HG02642 (cell line): Measurements from ENCODE around the gene CDC16.
"Not testable (repeated sequence)": the region's sequence is repeated elsewhere in the genome, so short reads cannot be mapped to it uniquely, and the experiment has no call there.

Source experiments
- ATAC-seq: cut with Tn5 transposase; IDR thresholded peaks from one replicate; pipeline ENCODE4 v1.9.1; 2021; ENCODE audit warnings: mild to moderate bottlenecking; ENCODE audit not compliant: unreplicated experiment, poor library complexity

CDC16 gene

DNA sequence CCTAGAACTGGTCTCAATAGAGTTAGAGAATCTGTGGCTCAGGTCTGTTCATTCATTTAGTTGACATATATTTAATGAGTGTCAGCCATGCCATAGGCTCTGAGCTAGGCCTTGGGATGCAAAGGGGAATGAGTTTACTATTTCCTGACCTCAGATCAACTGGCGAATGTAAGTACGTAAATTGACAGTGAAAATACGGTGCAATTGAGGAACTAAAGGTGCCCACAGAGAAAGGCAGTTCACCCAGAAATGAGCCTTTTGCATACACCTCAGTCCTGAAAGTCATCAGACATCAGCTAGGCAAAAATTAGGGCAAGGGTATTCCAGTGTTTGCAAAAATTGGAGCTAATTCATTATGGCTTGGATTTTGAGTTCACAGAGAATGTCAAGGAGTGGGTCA, 26.1 kb downstream of the CDC16 start:
- ATAC-seq: no peak

DNA sequence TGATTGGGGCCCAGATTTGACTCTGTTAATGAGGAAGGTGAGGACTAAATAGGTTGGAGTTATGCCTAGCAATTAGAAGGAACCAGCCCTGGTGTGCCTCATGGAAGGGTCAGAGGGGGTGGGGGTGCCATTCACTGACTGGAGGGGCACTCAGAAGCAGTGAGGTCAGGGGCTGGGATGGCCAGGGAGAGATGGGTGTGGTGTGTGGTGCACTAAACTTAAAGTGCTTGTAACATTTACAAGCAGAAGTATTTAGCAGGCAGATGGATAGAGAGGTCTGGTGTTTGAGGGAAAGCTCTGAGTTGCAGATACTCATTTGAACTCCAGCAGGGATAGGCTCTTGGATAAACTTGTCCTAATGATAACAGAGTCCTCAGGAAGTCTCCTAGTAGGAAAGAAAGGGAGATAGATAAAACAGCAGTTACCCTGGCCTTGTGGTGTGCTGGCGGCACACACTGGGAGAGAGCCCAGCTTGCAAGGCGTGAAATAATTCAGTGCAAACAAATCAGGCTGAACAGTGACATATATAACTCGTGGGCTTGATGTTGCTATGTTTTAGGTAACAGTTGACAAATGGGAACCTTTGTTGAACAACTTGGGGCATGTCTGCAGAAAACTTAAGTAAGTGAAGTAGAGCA, 26.8 kb downstream of the CDC16 start:
- ATAC-seq: no peak

DNA sequence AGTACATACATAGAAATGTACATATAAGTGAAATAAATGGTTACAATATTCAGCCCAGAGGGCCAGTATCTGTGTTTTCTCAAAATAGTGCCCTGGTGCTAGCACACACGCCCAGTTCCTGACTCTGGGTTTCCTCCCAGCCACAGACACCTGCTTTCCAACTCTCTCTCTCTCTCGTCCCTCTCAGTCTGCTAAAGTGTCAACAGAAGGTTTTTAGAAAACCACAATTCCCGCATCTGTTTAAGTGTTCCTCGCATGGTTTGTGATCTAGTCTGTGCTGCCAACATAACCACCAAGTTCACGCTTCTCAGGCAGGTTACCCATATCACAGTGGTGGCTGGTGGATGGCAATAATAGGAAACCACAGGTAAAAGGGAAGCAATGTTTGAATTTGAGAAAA, 28.9 kb downstream of the CDC16 start:
- ATAC-seq: no peak

DNA sequence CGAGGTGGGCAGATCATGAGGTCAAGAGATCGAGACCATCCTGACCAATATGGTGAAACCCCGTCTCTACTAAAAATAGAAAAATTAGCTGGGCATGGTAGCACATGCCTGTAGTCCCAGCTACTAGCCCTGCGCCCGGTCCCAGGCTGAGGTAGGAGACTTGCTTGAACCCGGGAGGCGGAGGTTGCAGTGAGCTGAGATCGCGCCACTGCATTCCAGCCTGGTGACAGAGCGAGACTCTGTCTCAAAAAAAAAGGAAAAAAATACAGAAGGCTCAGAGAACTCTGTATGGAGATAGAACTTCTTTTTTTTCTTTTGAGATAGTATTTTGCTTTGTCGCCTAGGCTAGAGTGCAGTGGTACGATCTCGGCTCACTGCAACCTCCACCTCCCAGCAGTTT, 29.6 kb downstream of the CDC16 start:
- ATAC-seq: not testable (repeated sequence)

DNA sequence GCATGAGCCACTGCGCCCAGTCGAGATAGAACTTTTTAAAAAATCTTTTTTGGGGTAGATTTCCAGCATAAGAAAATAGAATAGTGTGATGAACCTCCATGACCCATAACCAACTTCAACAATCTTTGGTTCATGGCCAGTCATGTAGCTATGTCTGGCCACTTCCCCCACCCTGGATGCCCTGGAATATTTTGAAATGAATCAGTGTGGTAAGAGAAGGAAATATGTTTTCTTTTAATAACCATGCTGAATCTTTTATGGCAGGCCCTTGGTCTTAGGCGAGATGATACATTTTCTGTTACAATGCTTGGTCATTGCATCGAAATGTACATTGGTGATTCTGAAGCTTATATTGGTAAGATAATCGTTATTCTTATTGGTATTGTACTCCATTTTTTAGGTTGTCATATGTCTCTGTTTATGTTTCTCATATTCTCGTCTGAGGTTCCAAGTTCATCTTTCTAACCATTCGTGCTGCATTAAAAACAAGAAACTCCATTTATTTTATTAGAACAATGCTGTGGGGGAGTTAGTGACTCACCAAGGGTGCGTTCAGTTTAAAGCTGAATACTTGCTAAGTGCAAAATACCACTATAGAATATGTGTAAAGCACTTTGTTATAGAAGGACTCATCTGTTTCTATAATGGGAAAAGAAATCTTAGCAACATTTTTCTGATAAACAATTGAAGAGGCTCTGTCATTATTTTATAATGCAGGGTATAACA, 30.4 kb downstream of the CDC16 start:
- no peak for ATAC-seq

DNA sequence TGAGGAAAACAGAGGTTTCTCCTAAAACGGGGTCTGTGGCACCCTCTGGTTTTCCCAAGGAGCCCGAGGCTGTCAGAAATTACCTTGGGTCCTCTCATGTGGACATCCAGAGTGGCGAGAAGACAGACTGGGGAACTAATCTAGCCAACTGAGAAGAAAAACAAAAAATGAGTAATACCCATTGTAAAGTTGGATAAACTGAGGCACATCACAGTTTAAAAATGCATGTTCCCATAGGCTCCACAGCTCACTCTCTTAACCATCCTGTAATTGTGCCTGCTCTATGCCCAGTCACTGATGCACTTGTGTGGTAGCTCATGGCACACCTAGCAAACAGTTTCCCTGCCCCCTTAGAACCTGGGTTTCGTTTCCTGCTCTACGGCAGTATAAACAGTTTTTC, 31.5 kb downstream of the CDC16 start:
- ATAC-seq: no peak

DNA sequence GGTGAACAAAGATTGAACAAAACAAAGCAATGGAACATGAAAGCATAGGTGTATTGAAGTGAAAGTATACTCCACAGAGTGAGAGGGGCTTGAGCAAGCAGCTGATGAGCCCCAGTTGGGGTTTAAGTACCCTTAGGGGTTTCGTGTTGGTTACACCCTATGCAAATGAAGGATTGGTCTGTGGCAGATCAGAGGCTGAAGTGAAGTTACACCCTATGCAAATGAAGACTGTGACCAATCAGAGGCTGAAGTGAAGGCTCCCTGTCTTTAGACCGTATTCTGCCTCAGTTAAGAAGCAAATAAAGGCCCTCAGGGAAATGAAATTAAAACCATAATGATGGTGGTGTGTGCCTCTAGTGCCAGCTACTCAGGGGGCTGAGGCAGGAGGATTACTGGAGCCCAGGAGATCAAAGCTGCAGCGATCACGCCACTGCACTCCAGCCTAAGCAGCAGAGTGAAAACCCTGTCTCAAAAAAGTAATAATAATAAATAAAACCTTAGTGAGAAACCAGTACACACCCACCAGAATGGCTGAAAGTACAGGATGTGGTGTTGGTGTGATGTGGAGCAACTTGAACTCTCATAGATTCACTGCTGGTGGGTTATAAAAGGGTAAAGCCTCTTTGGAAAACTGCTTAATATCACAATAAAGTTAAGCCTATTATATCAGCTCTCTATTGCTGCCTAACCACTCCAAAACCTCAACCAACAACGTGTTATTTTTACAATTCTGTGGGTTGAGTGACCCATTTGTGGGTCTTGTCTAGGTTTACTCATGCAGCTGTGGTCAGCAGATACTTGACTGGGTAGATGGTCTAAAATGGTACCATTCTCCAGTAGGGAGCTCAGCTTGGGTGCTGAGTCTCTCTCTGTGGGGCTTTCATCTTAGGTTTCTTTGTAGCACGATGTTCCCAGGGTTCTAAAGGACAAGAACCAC, 33.9 kb downstream of the CDC16 start:
- no peak for ATAC-seq

DNA sequence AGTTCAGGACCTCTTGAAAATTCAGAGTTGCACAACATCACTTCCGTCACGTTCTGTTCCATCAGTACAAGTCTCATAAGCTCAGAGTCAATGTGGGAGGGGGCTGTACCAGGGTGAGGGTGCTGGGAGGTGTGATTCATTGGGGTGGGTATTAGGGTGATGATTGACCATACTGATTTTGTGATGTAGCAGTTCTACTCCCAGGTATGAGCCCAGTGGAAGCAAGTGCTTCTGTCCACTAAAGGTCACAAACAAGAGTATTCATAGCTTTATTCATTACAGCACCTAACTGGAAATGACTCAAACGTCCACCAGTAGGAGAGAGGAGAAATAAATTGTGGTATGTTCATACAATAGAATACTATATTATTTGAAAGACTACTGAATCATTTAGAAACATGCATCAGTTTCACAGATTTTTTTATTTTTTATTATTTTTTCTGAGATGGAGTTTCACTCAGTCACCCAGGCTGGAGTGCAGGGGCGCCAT, 34.6 kb downstream of the CDC16 start:
- ATAC-seq: no peak

DNA sequence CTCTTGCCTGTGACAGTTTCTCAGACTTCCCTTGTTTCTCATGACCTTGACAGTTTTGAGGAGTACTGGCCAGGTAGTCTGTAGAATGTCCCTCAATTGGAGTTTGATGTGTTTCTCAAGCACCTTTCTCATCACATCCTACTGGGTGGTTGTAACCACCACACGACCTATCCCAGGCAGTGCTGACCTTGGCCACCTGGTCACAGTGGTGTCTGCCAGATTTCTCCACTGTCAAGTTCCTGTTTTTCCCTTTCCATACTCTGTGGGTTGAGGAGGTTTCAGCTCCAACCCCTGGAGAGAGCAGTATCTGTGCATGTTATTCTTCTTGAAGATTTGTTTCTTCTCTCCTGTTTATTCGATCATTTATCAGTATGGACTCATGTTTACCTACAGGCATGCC, 38.3 kb downstream of the CDC16 start:
- no peak for ATAC-seq

DNA sequence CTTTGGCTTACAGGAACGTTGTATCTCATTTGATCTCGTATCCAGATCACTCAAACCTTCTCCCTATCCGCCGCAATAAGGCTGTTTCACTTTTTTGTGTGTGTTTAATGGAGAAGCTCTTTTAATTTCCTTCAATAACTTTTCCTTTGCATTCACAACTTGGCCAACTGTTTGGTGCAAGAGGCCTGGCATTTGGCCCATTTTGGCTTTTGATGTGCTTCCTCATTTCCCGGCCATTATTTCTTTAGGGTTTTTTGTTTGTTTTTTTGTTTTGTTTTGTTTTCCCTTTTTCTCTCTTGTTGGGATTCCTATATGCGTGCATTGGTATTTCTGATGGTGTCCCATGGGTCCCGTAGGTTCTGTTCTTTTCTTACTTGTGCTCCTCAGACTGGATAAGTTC, 40.6 kb downstream of the CDC16 start:
- no peak for ATAC-seq

DNA sequence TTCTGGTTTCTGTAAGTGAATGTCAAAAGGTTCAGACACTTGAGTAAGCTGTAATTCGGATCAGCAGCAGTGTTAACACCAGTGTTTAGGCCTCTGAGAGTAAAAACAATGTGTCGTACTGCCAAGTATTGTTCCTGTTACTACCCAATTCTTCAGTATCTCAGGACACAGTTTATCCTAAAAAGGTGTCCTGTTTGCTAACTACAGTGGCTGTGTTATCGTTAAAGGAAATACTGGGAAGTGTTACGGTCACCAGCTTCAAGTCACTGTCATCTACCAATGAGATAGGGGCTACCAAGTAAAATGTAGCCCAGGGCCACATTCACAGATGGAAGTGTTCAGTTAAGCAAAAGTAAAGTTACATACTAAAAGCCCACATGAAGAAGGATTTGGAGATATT, 44.4 kb downstream of the CDC16 start:
- no peak for ATAC-seq

DNA sequence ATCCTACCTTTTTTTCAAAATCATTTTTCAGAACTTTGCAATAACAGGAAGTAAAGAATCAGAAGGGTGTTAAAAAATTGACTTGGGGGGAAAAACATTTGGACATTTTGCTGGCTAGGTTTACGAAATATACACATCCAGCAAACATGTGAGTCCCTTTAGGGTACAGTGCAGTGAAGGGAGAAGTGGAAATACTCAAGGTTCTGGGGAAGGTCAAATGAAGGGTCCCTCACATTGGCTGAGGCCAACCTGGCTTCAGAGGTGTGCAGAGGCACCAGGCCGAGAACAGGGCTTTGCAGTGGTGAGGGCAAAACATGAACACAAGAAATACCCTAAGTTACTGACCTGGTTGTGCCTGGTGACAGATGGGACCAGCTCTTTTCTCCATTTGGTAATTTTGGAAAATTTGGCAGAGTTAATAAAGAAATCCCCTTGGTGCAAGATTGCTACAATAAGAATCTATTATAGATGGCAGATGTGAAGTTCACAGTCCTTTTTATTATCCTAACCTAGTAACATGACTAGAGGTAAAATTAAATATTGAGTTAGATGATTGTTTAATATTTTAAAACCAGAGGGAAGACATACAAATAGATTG, 45.2 kb downstream of the CDC16 start:
- ATAC-seq: no peak

DNA sequence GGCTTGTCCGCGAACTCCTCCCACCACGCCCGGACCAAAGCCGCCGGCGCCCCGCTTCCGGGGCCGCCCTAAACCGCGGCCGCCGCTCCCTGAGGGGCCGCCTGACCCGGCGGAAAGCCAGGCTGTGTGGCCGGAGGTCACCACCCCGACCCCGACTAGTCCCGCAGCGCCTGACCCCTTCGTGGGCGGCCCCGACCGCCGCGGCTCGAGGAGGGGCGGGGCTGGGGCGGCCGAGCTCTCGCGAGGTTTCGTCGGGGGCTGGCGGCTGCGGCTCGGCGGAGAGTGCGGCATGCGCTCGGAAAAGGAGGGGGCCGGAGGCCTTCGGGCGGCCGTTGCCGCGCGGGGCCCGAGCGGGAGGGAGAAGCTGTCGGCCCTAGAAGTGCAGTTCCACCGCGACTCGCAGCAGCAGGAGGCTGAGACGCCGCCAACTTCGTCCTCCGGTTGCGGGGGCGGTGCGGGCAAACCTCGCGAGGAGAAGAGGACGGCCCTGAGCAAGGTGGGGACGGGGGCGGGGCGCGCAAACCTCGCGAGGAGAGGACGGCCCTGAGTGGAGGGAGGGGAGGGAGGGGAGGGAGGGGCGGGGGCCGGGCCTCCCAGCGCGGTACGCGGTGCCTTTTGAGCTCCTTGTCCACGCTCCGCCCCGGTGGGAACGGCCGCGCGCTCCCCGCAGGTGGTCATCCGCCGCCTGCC, 46.8 kb downstream of the CDC16 start, which contains the start of gene UPF3A:
Gene UPF3A (plus strand): TSS at position 251 of the 690 bp plus-strand sequence. CDS start 39 bp downstream, at position 290.
- ATAC-seq: peak; percentile 75

DNA sequence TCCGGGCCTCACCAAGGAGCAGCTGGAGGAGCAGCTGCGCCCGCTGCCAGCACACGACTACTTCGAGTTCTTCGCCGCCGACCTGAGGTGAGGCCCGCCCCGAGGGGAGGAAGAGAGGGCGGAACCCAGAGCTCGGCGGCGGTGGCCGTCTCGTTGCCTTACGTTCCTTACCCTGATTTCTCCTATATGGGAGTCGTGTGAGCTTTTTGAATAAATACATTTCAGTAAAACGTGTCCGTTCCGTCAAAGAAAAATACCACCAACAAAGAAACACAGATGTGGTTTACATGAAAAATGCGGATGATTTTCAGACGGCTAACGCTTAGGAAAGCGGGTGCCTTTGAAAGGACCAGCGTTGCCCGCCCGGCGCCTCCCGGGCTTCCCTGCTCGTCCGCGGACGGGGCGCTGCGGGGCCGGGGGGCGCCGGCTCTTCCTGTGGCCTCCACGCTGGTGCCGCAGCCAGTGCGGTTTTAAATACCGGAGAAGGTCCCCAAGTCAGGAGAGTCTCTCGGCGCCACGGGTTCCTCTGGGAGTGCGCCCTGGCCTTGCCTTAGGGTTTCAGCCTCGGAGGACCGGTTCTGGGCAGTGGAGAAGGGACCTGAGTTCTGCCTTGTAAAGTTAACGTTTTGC, 47.5 kb downstream of the CDC16 start:
- ATAC-seq: peak; percentile 59

DNA sequence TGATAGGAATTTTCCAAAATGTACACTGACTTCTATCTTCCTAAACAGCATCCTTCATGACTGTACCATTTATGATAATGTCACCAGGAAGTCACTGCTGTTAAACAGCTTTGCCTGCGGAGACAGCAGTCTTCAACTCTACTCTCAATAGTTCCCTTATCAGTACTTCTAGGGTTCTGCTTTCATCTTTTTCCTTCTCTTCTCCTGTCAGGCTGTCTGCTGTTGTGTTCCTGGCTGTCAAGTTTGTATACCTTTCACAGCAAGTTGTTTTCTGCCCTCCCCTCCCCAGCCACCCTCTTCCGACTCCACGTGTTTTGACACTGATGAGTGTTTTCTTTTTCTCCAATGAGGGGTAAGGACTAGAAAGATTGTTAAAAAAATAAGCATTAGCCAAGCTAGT, 48.9 kb downstream of the CDC16 start:
- ATAC-seq: no peak

DNA sequence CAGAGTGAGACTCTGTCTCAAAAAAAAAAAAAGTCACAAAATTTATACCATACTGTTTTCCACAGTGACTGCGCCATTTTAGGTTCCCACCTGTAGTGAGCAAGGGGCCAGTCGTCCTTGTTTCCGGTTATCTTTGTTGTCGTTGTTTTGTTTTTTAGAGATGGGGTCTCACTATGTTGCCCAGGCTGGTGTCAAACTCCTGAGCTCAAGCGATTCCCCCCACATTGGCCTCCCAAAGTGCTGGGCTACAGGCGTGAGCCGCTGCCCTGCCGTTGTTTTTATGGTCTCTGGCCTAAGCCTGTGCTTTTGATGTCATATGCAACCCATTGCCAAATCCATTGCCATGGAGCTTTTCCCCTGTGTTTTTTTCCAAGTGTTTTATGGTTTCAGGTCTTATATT, 50.0 kb downstream of the CDC16 start:
- ATAC-seq: no peak

DNA sequence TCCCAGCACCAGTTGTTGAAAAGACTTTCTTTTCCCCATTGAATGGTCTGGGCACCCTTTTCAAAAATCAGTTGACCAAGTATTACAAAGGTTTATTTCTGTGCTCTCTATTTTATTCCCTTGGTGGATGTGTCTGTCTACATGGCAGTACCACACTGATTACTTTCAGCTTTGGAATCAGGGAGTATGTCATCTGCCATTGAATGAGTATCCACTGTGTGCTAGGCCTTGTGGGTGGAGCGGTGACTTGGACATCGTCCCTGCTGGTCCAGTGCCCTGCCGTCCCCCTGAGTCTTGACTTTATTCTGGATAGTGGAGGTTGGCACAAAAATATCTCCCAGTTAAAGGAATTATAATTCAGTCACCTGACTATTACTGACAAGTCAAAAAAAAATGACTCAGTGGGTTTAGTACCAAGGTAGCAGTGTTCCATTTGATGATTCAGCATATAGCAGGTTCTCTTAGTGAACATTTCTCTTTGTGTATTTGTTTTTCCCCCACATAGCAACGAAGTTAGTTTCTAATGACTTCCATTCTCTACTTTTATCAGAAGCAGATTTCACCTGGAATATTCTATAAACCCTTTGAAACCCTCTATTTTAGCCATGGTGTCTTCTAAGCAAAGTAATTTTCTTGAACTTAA, 50.6 kb downstream of the CDC16 start:
- ATAC-seq: no peak

DNA sequence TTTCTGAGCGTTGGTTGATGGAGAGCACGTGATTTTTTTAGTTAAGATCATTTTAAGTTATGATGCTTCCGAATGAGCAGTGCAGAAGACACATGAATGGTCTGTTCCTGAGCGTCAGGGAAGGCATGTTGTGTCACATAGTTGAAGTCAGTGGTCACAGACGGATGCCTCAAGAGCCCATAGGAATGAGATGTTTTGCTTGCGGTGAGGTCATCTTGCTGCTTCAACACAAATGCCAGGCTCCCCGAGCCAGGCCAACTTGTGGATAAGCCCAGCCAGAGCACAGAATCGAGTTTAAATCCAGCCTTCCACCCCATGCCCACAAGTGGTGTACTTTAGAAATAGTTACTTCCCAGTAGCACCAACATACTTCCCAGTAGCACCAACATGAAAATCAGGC, 52.1 kb downstream of the CDC16 start:
- ATAC-seq: no peak

DNA sequence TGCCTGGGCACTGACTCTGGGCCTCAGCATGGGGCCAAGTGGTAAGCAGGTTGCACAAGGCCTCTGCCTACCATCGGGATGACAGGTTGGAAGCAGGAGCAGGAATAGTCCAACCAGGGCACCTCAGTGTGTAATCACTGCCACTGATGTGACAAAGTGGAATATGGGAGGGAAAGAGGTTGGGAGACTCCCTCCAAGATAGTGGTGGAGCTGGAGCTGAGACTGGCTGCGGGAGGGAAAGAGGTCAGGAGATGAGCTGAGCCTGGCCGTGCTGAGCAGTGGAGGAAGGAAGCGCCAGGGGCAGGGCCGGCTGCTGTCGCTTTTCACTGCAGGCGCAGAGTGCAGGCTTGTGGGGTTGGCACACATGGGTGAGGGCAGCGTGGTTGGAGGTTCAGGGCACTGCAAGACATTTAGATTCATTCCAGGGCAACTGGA, 53.5 kb downstream of the CDC16 start:
- ATAC-seq: no peak
